WTC11 (cell line): ENCODE results near the gene KCNJ6. TPM values are rescaled to one million over a fixed set of nuclear protein-coding genes. Genes with fewer than 3 reads are reported as not detected.

Experiments used
- ATAC-seq: fragments of 200-7000 bp; cut with Tn5 transposase; 2 replicates; pipeline ENCODE4 v1.10.0; 2021; ENCODE audit warnings: mild to moderate bottlenecking, moderate library complexity
- CTCF ChIA-PET: fragments of 300-600 bp; sonication (Branson Sonifier 250); formaldehyde crosslinking; loops from one replicate; lab custom pipeline; 2021; ENCODE audit warnings: antibody characterized with exemption; lab: Charles Lee
- POLR2A ChIA-PET: fragments of 350-600 bp; sonication (Branson Sonifier 250); formaldehyde crosslinking; loops from one replicate; lab custom pipeline; 2021; ENCODE audit warnings: antibody characterized with exemption; lab: Charles Lee
- DNase-seq: peaks from one replicate; pipeline ENCODE4 v3.0.0; 2021; ENCODE audit warnings: low spot score
- H3K27ac Mint-ChIP-seq: 2 replicates; pipeline ENCODE4 v1.8.0; 2021; ENCODE audit warnings: mixed read lengths
- H3K27me3 Mint-ChIP-seq: 2 replicates; pipeline ENCODE4 v1.8.0; 2021; ENCODE audit warnings: low read depth, mild to moderate bottlenecking, moderate library complexity, mixed read lengths
- H3K36me3 Mint-ChIP-seq: 2 replicates; pipeline ENCODE4 v1.8.0; 2021; ENCODE audit warnings: mixed read lengths
- H3K4me1 Mint-ChIP-seq: 2 replicates; pipeline ENCODE4 v1.8.0; 2022; ENCODE audit warnings: mixed read lengths
- H3K4me3 Mint-ChIP-seq: 2 replicates; pipeline ENCODE4 v1.8.0; 2021; ENCODE audit warnings: mild to moderate bottlenecking, moderate library complexity, mixed read lengths
- H3K9me3 Mint-ChIP-seq: 2 replicates; pipeline ENCODE4 v1.8.0; 2021; ENCODE audit warnings: mixed read lengths
- ATF1 ChIP-seq: sonication (generic); formaldehyde crosslinking; IDR thresholded peaks from 2 replicates; pipeline ENCODE4 v1.8.1; 2023; ENCODE audit warnings: mild to moderate bottlenecking, moderate library complexity, missing genetic modification reagents
- CBFB ChIP-seq: sonication (generic); formaldehyde crosslinking; IDR thresholded peaks from 2 replicates; pipeline ENCODE4 v1.8.1; 2022; ENCODE audit warnings: mild to moderate bottlenecking, low read depth, missing genetic modification reagents
- CREB1 ChIP-seq: sonication (generic); formaldehyde crosslinking; IDR thresholded peaks from 2 replicates; pipeline ENCODE4 v1.8.0; 2023; ENCODE audit warnings: mild to moderate bottlenecking, missing genetic modification reagents
- FOXK1 ChIP-seq: sonication (generic); formaldehyde crosslinking; IDR thresholded peaks from 2 replicates; pipeline ENCODE4 v1.8.0; 2022; ENCODE audit warnings: mild to moderate bottlenecking, moderate library complexity, missing genetic modification reagents
- KAT7 ChIP-seq: sonication (generic); formaldehyde crosslinking; IDR thresholded peaks from 2 replicates; pipeline ENCODE4 v1.8.1; 2023; ENCODE audit warnings: missing genetic modification reagents, mild to moderate bottlenecking, borderline replicate concordance
- MYBL2 ChIP-seq: sonication (generic); formaldehyde crosslinking; IDR thresholded peaks from 2 replicates; pipeline ENCODE4 v1.8.1; 2023; ENCODE audit warnings: mild to moderate bottlenecking, moderate library complexity, missing genetic modification reagents
- NFATC4 ChIP-seq: fragments of 250-450 bp; sonication (Bioruptor Pico); IDR thresholded peaks from 2 replicates; pipeline ENCODE4 v1.9.0; 2021; ENCODE audit warnings: mild to moderate bottlenecking
- RORB ChIP-seq: fragments of 250-450 bp; sonication (Bioruptor Pico); IDR thresholded peaks from 2 replicates; pipeline ENCODE4 v1.9.0; 2021; ENCODE audit warnings: mild to moderate bottlenecking
- SMAD4 ChIP-seq: sonication (generic); formaldehyde crosslinking; IDR thresholded peaks from 2 replicates; pipeline ENCODE4 v1.8.0; 2022; ENCODE audit warnings: mild to moderate bottlenecking, missing genetic modification reagents
- SP1 ChIP-seq: sonication (generic); formaldehyde crosslinking; conservative IDR thresholded peaks from 2 replicates; pipeline ENCODE4 v1.8.1; 2022; ENCODE audit warnings: missing genetic modification reagents
- TEAD1 ChIP-seq: sonication (generic); formaldehyde crosslinking; IDR thresholded peaks from 2 replicates; pipeline ENCODE4 v1.8.0; 2022; ENCODE audit warnings: mild to moderate bottlenecking, missing genetic modification reagents
- TEAD4 ChIP-seq: sonication (generic); formaldehyde crosslinking; IDR thresholded peaks from 2 replicates; pipeline ENCODE4 v1.8.0; 2022; ENCODE audit warnings: mild to moderate bottlenecking, missing genetic modification reagents
- ZBTB21 ChIP-seq: sonication (generic); formaldehyde crosslinking; IDR thresholded peaks from 2 replicates; pipeline ENCODE4 v1.8.1; 2023; ENCODE audit warnings: mild to moderate bottlenecking, missing genetic modification reagents, borderline replicate concordance
- ZNF232 ChIP-seq: sonication (generic); formaldehyde crosslinking; IDR thresholded peaks from 2 replicates; pipeline ENCODE4 v1.8.0; 2022; ENCODE audit warnings: mild to moderate bottlenecking, missing genetic modification reagents
- ZNF671 ChIP-seq: fragments of 250-450 bp; sonication (Bioruptor Pico); IDR thresholded peaks from 2 replicates; pipeline ENCODE4 v1.8.0; 2021; ENCODE audit warnings: mild to moderate bottlenecking
- total RNA-seq: library from RNA; stranded (reverse); gene quantifications from 3 replicates; pipeline ENCODE4 v1.2.3, GENCODE V29; 2021
- TF ChIP-seq, protein P1 (sequence below): sonication (generic); formaldehyde crosslinking; IDR thresholded peaks from 2 replicates; pipeline ENCODE4 v1.8.0; 2023; ENCODE audit warnings: missing genetic modification reagents
- TF ChIP-seq, protein P2 (sequence below): fragments of 250-450 bp; sonication (Bioruptor Pico); IDR thresholded peaks from 2 replicates; pipeline ENCODE4 v2.1.2; 2022; ENCODE audit warnings: mild to moderate bottlenecking, moderate library complexity
- TF ChIP-seq, protein P3 (sequence below): fragments of 200-600 bp; IDR thresholded peaks from 2 replicates; pipeline ENCODE4 v1.8.0; 2022; ENCODE audit warnings: antibody characterized with exemption
- TF ChIP-seq, protein P4 (sequence below): sonication (generic); formaldehyde crosslinking; IDR thresholded peaks from 2 replicates; pipeline ENCODE4 v1.8.1; 2022; ENCODE audit warnings: mild to moderate bottlenecking, missing genetic modification reagents, moderate library complexity, borderline replicate concordance
- TF ChIP-seq, protein P5 (sequence below): sonication (generic); formaldehyde crosslinking; IDR thresholded peaks from 2 replicates; pipeline ENCODE4 v1.8.0; 2023; ENCODE audit warnings: mild to moderate bottlenecking, missing genetic modification reagents
- TF ChIP-seq, protein P6 (sequence below): sonication (generic); formaldehyde crosslinking; IDR thresholded peaks from 2 replicates; pipeline ENCODE4 v1.8.1; 2023; ENCODE audit warnings: mild to moderate bottlenecking, missing genetic modification reagents

Gene KCNJ6
- total RNA-seq, 1 experiment from 2014 or later: 0.35 TPM

DNA sequence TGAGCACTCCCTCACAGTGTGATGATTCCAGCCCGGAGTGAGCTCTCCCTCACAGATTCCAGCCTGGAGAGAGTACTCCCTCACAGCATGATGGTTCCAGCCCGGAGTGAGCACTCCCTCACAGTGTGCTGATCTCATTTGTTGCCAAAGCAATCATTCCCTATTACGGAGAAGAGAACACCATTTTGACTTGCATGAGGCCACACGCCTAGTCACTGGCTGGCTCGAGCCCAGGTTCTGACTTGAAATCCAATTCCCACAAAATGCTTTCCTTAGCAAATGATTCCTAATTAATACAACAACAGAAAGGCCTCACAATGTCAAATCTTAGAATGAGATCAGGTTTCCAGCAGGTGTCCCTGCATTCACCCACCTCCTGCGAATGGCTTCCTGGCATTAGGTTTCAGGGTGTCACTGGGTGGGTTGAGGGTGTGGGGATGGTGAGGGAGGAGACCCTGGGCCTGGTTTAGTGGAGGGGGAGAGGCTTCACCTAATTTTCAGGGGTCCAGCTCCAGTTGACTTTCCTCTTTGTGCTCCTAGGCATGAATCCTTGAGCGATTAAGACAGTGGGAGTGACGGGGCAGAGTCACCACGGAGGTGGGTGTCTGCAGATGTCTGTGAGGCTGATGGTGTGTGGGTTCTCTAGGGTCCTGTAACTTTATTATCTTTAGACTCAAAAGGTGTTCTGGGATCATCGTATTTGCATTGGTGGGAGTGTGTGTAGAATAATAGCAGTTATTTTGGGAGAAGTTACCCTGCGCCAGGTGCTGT is 158.5 kb downstream of the KCNJ6 start (continued):
- no peak for TF ChIP-seq CBFB (CRISPR knock-in tag)
- TF ChIP-seq ZNF232 (CRISPR knock-in tag): no peak
- no peak for TF ChIP-seq RORB
- TF ChIP-seq, protein P1, sequence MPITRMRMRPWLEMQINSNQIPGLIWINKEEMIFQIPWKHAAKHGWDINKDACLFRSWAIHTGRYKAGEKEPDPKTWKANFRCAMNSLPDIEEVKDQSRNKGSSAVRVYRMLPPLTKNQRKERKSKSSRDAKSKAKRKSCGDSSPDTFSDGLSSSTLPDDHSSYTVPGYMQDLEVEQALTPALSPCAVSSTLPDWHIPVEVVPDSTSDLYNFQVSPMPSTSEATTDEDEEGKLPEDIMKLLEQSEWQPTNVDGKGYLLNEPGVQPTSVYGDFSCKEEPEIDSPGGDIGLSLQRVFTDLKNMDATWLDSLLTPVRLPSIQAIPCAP (CRISPR knock-in tag): no peak
- TF ChIP-seq, protein P2, sequence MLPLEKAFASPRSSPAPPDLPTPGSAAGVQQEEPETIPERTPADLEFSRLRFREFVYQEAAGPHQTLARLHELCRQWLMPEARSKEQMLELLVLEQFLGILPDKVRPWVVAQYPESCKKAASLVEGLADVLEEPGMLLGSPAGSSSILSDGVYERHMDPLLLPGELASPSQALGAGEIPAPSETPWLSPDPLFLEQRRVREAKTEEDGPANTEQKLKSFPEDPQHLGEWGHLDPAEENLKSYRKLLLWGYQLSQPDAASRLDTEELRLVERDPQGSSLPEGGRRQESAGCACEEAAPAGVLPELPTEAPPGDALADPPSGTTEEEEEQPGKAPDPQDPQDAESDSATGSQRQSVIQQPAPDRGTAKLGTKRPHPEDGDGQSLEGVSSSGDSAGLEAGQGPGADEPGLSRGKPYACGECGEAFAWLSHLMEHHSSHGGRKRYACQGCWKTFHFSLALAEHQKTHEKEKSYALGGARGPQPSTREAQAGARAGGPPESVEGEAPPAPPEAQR: no peak
- TF ChIP-seq MYBL2: no peak
- TF ChIP-seq, protein P3, sequence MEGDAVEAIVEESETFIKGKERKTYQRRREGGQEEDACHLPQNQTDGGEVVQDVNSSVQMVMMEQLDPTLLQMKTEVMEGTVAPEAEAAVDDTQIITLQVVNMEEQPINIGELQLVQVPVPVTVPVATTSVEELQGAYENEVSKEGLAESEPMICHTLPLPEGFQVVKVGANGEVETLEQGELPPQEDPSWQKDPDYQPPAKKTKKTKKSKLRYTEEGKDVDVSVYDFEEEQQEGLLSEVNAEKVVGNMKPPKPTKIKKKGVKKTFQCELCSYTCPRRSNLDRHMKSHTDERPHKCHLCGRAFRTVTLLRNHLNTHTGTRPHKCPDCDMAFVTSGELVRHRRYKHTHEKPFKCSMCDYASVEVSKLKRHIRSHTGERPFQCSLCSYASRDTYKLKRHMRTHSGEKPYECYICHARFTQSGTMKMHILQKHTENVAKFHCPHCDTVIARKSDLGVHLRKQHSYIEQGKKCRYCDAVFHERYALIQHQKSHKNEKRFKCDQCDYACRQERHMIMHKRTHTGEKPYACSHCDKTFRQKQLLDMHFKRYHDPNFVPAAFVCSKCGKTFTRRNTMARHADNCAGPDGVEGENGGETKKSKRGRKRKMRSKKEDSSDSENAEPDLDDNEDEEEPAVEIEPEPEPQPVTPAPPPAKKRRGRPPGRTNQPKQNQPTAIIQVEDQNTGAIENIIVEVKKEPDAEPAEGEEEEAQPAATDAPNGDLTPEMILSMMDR: no peak

DNA sequence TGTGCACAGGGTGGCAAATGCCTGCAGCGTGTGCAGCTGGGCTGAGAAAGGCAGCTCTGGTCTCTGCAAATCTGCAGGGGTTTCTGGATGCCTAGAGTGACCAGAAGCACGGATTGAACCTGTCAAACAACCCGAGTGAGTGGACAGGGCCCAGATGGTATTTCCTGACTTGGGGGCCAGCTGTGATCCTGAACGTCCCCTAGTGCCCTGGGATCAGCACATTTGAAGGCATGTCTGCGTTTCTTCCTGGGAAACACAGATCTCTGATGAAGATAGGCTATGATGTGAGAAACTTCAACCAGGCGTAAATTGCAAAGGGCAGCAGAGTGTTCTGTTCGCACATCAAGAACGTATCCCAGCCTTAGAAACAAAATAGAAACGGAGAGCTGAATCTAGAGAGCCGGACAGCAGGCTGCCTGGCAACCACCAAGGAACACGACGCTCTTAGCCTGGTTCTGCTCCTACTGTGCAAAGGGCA is 163.1 kb downstream of the KCNJ6 start:
- no peak for ATAC-seq
- Mint-ChIP-seq H3K4me1 (peaks cover 22% of the 10 kb centered on the region), H3K4me3 (no peak overlapping the region), H3K27me3 (no peaks in the 10 kb centered on the region; the same call in 1 of the 2 replicates), H3K27ac (no peak overlapping the region), H3K9me3 (peaks cover 4% of the 10 kb centered on the region; the same call in 1 of the 2 replicates), H3K36me3 (no peaks in the 10 kb centered on the region)
- CTCF ChIA-PET: interaction anchor here (1.0 to 1.1 kb wide), 2 partner anchors 52 to 373 kb away, joined by 3 read pairs; no protein-coding TSS in a partner anchor
- TF ChIP-seq TEAD4 (CRISPR knock-in tag) (no peak), ZNF671 (CRISPR knock-in tag) (no peak), ZBTB21 (no peak), CREB1 (CRISPR knock-in tag) (no peak), FOXK1 (no peak), KAT7 (CRISPR knock-in tag) (no peak), MYBL2 (no peak), NFATC4 (no peak), TEAD1 (CRISPR knock-in tag) (no peak)
- TF ChIP-seq, protein P2: no peak
- TF ChIP-seq, protein P4, sequence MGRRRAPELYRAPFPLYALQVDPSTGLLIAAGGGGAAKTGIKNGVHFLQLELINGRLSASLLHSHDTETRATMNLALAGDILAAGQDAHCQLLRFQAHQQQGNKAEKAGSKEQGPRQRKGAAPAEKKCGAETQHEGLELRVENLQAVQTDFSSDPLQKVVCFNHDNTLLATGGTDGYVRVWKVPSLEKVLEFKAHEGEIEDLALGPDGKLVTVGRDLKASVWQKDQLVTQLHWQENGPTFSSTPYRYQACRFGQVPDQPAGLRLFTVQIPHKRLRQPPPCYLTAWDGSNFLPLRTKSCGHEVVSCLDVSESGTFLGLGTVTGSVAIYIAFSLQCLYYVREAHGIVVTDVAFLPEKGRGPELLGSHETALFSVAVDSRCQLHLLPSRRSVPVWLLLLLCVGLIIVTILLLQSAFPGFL (CRISPR knock-in tag): no peak
- no peak for DNase-seq
- POLR2A ChIA-PET: no interaction called here

DNA sequence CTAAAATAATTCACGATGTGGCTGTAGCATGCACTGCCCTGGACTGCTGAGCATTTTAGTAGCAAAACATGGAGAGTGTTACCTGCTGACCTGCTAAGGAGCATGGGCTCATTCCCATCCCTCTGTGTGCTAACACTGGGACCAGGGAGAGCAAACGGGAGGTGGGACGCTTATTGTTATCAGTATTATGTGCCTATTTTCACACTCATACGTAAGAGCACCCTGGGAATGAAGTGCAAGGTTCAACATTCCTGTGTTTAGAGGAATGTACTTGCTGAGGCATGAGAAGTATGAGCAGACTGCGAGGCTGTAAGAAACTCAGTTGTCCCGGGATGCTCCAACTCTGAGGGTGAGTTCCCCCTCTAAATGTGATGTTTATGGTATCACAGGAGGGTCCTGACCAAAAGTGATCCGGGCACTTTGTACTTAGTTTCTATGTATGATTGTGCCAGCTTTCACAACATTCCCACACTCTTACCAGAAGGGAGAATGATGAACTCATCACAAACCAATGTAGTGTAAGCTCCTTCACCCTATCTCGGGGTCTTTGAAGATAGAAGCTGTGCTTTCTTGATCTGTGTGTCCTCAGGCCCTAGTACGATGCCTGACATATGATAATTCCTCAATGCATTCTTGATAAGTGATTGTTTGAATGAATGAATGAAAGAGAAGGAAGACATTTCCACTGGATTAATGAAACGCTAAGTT is 164.8 kb downstream of the KCNJ6 start:
- ChIA-PET POLR2A (no interaction called here), CTCF (interaction anchor here (1.1 kb wide), 1 partner anchor 39 kb away, joined by 3 read pairs; no protein-coding TSS in a partner anchor)
- ATAC-seq (no peak), DNase-seq (no peak)
- no peaks in the 10 kb centered on the region; the same call in 1 of the 2 replicates for H3K27me3 Mint-ChIP-seq
- peaks cover 20% of the 10 kb centered on the region for H3K4me1 Mint-ChIP-seq
- no peaks in the 10 kb centered on the region for H3K36me3 Mint-ChIP-seq
- peaks cover 9% of the 10 kb centered on the region for H3K9me3 Mint-ChIP-seq
- H3K4me3 Mint-ChIP-seq: no peak overlapping the region
- no peak overlapping the region for H3K27ac Mint-ChIP-seq
- TF ChIP-seq ATF1 (CRISPR knock-in tag) (no peak), SMAD4 (CRISPR knock-in tag) (no peak), SP1 (no peak)
- TF ChIP-seq, protein P5, sequence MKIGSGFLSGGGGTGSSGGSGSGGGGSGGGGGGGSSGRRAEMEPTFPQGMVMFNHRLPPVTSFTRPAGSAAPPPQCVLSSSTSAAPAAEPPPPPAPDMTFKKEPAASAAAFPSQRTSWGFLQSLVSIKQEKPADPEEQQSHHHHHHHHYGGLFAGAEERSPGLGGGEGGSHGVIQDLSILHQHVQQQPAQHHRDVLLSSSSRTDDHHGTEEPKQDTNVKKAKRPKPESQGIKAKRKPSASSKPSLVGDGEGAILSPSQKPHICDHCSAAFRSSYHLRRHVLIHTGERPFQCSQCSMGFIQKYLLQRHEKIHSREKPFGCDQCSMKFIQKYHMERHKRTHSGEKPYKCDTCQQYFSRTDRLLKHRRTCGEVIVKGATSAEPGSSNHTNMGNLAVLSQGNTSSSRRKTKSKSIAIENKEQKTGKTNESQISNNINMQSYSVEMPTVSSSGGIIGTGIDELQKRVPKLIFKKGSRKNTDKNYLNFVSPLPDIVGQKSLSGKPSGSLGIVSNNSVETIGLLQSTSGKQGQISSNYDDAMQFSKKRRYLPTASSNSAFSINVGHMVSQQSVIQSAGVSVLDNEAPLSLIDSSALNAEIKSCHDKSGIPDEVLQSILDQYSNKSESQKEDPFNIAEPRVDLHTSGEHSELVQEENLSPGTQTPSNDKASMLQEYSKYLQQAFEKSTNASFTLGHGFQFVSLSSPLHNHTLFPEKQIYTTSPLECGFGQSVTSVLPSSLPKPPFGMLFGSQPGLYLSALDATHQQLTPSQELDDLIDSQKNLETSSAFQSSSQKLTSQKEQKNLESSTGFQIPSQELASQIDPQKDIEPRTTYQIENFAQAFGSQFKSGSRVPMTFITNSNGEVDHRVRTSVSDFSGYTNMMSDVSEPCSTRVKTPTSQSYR (CRISPR knock-in tag): no peak
- TF ChIP-seq, protein P6, sequence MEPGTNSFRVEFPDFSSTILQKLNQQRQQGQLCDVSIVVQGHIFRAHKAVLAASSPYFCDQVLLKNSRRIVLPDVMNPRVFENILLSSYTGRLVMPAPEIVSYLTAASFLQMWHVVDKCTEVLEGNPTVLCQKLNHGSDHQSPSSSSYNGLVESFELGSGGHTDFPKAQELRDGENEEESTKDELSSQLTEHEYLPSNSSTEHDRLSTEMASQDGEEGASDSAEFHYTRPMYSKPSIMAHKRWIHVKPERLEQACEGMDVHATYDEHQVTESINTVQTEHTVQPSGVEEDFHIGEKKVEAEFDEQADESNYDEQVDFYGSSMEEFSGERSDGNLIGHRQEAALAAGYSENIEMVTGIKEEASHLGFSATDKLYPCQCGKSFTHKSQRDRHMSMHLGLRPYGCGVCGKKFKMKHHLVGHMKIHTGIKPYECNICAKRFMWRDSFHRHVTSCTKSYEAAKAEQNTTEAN: no peak
